H9 (cell line): Measurements from ENCODE around the gene TMEM63B. TPM values are rescaled to one million over a fixed set of nuclear protein-coding genes. Genes with fewer than 3 reads are reported as not detected.

Source experiments
- DNase-seq: peaks from one replicate; pipeline ENCODE4 v3.0.0-alpha.2; 2017
- H2AFZ ChIP-seq: one replicate; pipeline ENCODE4 v1.6.1; 2013; ENCODE audit warnings: mild to moderate bottlenecking, low read length, control low read depth, moderate library complexity
- H2AK5ac ChIP-seq: 2 replicates; pipeline ENCODE4 v1.6.1; 2013; ENCODE audit warnings: low read length, control low read depth, mixed read lengths; ENCODE audit not compliant: insufficient read length
- H2BK120ac ChIP-seq: one replicate; pipeline ENCODE4 v1.6.1; 2013; ENCODE audit warnings: low read depth, mild to moderate bottlenecking, low read length, control low read depth, inconsistent platforms; ENCODE audit not compliant: poor library complexity, severe bottlenecking
- H2BK12ac ChIP-seq: 2 replicates; pipeline ENCODE4 v1.6.1; 2013; ENCODE audit warnings: low read length, control low read depth, mixed read lengths, low read depth; ENCODE audit not compliant: insufficient read length
- H2BK15ac ChIP-seq: 2 replicates; pipeline ENCODE4 v1.6.1; 2013; ENCODE audit warnings: low read depth, low read length, control low read depth
- H2BK20ac ChIP-seq: one replicate; pipeline ENCODE4 v1.6.1; 2013; ENCODE audit warnings: low read depth, mild to moderate bottlenecking, low read length, control low read depth, inconsistent platforms; ENCODE audit not compliant: poor library complexity, severe bottlenecking
- H2BK5ac ChIP-seq: 2 replicates; pipeline ENCODE4 v1.6.1; 2013; ENCODE audit warnings: low read length, control low read depth, mixed read lengths; ENCODE audit not compliant: insufficient read length
- H3K14ac ChIP-seq: 2 replicates; pipeline ENCODE4 v1.6.1; 2013; ENCODE audit warnings: low read length, control low read depth; ENCODE audit not compliant: insufficient read depth
- H3K18ac ChIP-seq: 2 replicates; pipeline ENCODE4 v1.6.1; 2013; ENCODE audit warnings: low read depth, mild to moderate bottlenecking, mixed read lengths, low read length, control low read depth; ENCODE audit not compliant: insufficient read length
- H3K23ac ChIP-seq: 2 replicates; pipeline ENCODE4 v1.6.1; 2013; ENCODE audit warnings: low read length, control low read depth, mixed read lengths, low read depth; ENCODE audit not compliant: insufficient read length
- H3K23me2 ChIP-seq: 2 replicates; pipeline ENCODE4 v1.6.1; 2013; ENCODE audit warnings: low read depth, mild to moderate bottlenecking, mixed read lengths, low read length, control low read depth; ENCODE audit not compliant: insufficient read length, poor library complexity, severe bottlenecking
- H3K27ac ChIP-seq: 2 replicates; pipeline ENCODE4 v1.5.1; 2013; ENCODE audit warnings: low read length, control low read depth, mixed read lengths, low read depth; ENCODE audit not compliant: insufficient read length
- H3K27me3 ChIP-seq: 2 replicates; pipeline ENCODE4 v1.6.1; 2013; ENCODE audit warnings: low read length, control low read depth, inconsistent platforms; ENCODE audit not compliant: insufficient read depth
- H3K4ac ChIP-seq: 2 replicates; pipeline ENCODE4 v1.6.1; 2013; ENCODE audit warnings: low read depth, mild to moderate bottlenecking, control low read depth, inconsistent platforms, low read length, moderate library complexity
- H3K4me1 ChIP-seq: 2 replicates; pipeline ENCODE4 v1.6.1; 2013; ENCODE audit warnings: low read length, control low read depth, inconsistent platforms; ENCODE audit not compliant: insufficient read depth
- H3K4me2 ChIP-seq: 2 replicates; pipeline ENCODE4 v1.6.1; 2013; ENCODE audit warnings: low read length, control low read depth, mixed read lengths; ENCODE audit not compliant: insufficient read length, insufficient read depth
- H3K56ac ChIP-seq: 2 replicates; pipeline ENCODE4 v1.6.1; 2013; ENCODE audit warnings: low read depth, mild to moderate bottlenecking, mixed read lengths, low read length, control low read depth; ENCODE audit not compliant: insufficient read length
- H3K79me1 ChIP-seq: 2 replicates; pipeline ENCODE4 v1.6.1; 2013; ENCODE audit warnings: low read depth, mild to moderate bottlenecking, moderate library complexity, low read length, control low read depth, inconsistent platforms; ENCODE audit not compliant: insufficient read depth, poor library complexity, severe bottlenecking
- H3K79me2 ChIP-seq: 2 replicates; pipeline ENCODE4 v1.6.1; 2013; ENCODE audit warnings: low read length, control low read depth, inconsistent platforms; ENCODE audit not compliant: insufficient read depth
- H3K9ac ChIP-seq: 2 replicates; pipeline ENCODE4 v1.6.1; 2013; ENCODE audit warnings: low read length, control low read depth, mixed read lengths; ENCODE audit not compliant: insufficient read length; ENCODE audit errors: extremely low read depth
- H3K9me3 ChIP-seq: one replicate; pipeline ENCODE4 v1.6.1; 2013; ENCODE audit warnings: low read depth, low read length, inconsistent platforms; ENCODE audit not compliant: control insufficient read depth
- H3T11ph ChIP-seq: one replicate; pipeline ENCODE4 v1.6.1; 2013; ENCODE audit warnings: mild to moderate bottlenecking, low read length, control low read depth, inconsistent platforms
- H4K20me1 ChIP-seq: one replicate; pipeline ENCODE4 v1.6.1; 2013; ENCODE audit not compliant: control insufficient read depth, insufficient read length, insufficient read depth
- H4K5ac ChIP-seq: 2 replicates; pipeline ENCODE4 v1.6.1; 2013; ENCODE audit warnings: low read depth, mild to moderate bottlenecking, mixed read lengths, low read length, control low read depth; ENCODE audit not compliant: insufficient read length
- H4K8ac ChIP-seq: replicated peaks from 2 replicates; pipeline ENCODE4 v1.6.1; 2013; ENCODE audit warnings: low read length, control low read depth, mixed read lengths, low read depth; ENCODE audit not compliant: insufficient read length
- H4K91ac ChIP-seq: 2 replicates; pipeline ENCODE4 v1.6.1; 2013; ENCODE audit warnings: low read depth, mild to moderate bottlenecking, moderate library complexity, mixed read lengths, low read length, control low read depth; ENCODE audit not compliant: insufficient read length
- H3K27ac Mint-ChIP-seq, 3 experiments: 2 replicates in 2 of 3; 3 replicates in 1 of 3; pipeline ENCODE4 v1.8.0; 2020 to 2021; ENCODE audit warnings: mixed read lengths in 3 of 3, mild to moderate bottlenecking in 1 of 3, moderate library complexity in 1 of 3
- H3K27me3 Mint-ChIP-seq: 2 replicates; pipeline ENCODE4 v1.8.0; 2021; ENCODE audit warnings: low read depth, mild to moderate bottlenecking, moderate library complexity, mixed read lengths
- H3K36me3 Mint-ChIP-seq, 3 experiments: 2 replicates in 2 of 3; 3 replicates in 1 of 3; pipeline ENCODE4 v1.8.0; 2020 to 2021; ENCODE audit warnings: low read depth in 3 of 3, mixed read lengths in 3 of 3; ENCODE audit not compliant: insufficient read depth in 1 of 3
- H3K4me1 Mint-ChIP-seq, 2 experiments: 2 replicates each; pipeline ENCODE4 v1.8.0; 2020; ENCODE audit warnings: mixed read lengths in 2 of 2
- H3K4me3 Mint-ChIP-seq, 2 experiments: 2 replicates in 1 of 2; 3 replicates in 1 of 2; pipeline ENCODE4 v1.8.0; 2020 to 2021; ENCODE audit warnings: mild to moderate bottlenecking in 2 of 2, mixed read lengths in 2 of 2, moderate library complexity in 1 of 2
- H3K9me3 Mint-ChIP-seq, 2 experiments: 2 replicates in 1 of 2; 3 replicates in 1 of 2; pipeline ENCODE4 v1.8.0; 2020; ENCODE audit warnings: mild to moderate bottlenecking in 2 of 2, mixed read lengths in 2 of 2, moderate library complexity in 1 of 2
- CTCF ChIP-seq: fragments of 200-600 bp; sonication (generic); conservative IDR thresholded peaks from 3 replicates; pipeline ENCODE4 v1.8.0; 2021; ENCODE audit warnings: antibody characterized with exemption, mild to moderate bottlenecking
- WGBS: extraction: QIAGEN DNeasy Blood & Tissue Kit; methylation state at CpG from one replicate; pipeline ENCODE4 v1.1.7; 2013; ENCODE audit warnings: missing lambda C conversion rate, low lambda C conversion rate, mixed read lengths; ENCODE audit not compliant: insufficient read length; ENCODE audit errors: extremely low coverage; 5-methylcytosine and 5-hydroxymethylcytosine counted together
- total RNA-seq: library from RNA; stranded (reverse); gene quantifications from 2 replicates; pipeline ENCODE4 v1.2.1, GENCODE V29; 2021

Gene TMEM63B
- total RNA-seq, 1 experiment from 2014 or later, result 56.3 TPM

- Mint-ChIP-seq H3K27me3 (no peaks in the 10 kb centered on the region; the same call in 1 of the 2 replicates), H3K36me3 (no peaks in the 10 kb centered on the region), H3K9me3 (no peaks in the 10 kb centered on the region), H3K27ac (peak overlapping the region in 1 of 3 experiments; percentile 37; a peak in 1 of 7 replicates), H3K4me1 (peaks cover 31 to 32% of the 10 kb centered on the region in 2 experiments), H3K4me3 (no peak overlapping the region)
- Histone ChIP-seq H2BK12ac (no peak overlapping the region), H3K79me1 (no peaks in the 10 kb centered on the region), H3K4ac (no peak overlapping the region), H3K14ac (no peak overlapping the region), H4K91ac (no peak overlapping the region), H3K4me2 (no peak overlapping the region), H2AFZ (no peak overlapping the region), H3K27ac (no peak overlapping the region), H4K20me1 (peaks cover 5% of the 10 kb centered on the region), H2BK5ac (no peak overlapping the region), H2BK120ac (no peak overlapping the region), H3K56ac (no peak overlapping the region), H3K9me3 (no peaks in the 10 kb centered on the region), H2AK5ac (no peak overlapping the region), H3K18ac (no peak overlapping the region), H3K27me3 (no peaks in the 10 kb centered on the region), H3K4me1 (peaks cover 18% of the 10 kb centered on the region; the same call in 1 of the 2 replicates), H3K9ac (no peak overlapping the region), H3T11ph (no peak overlapping the region), H4K5ac (no peak overlapping the region), H3K23ac (no peak overlapping the region), H4K8ac (no peak overlapping the region), H2BK20ac (no peak overlapping the region), H3K23me2 (no peaks in the 10 kb centered on the region), H2BK15ac (no peak overlapping the region), H3K79me2 (no peaks in the 10 kb centered on the region)
- DNase-seq, result no peak
- whole genome bisulfite sequencing, result no CpG with 5 or more reads among the region's 3 CpGs
- TF ChIP-seq CTCF, result no peak
Measured at GRCh38 chr6:44198684-44199083, 71.3 kb downstream of the TMEM63B start.
